ENCODE measurements around the gene MSANTD1.

Gene MSANTD1

GRCh38 chr4:3226944-3227343 lies 22.0 kb upstream of the MSANTD1 start:
- no peak for TF ChIP-seq CTCF (IDR thresholded peaks at IDR 0.05)
- Mint-ChIP-seq H3K27me3 (ENCODE audit: low read depth, poor library complexity) (peaks cover 3% of the 10 kb centered on the region), H3K9me3 (no peaks in the 10 kb centered on the region), H3K4me1 (no peaks in the 10 kb centered on the region), H3K36me3 (ENCODE audit: low read depth) (peaks cover 57% of the 10 kb centered on the region), H3K27ac (peak overlapping the region; percentile 87), H3K4me3 (no peak overlapping the region)
- DNase-seq, result no peak

GRCh38 chr4:3227878-3228675 lies 20.9 kb upstream of the MSANTD1 start:
- DNase-seq, result no peak
- Mint-ChIP-seq H3K4me3 (no peak overlapping the region), H3K27ac (peak overlapping the region; percentile 74), H3K9me3 (no peaks in the 10 kb centered on the region), H3K4me1 (no peaks in the 10 kb centered on the region), H3K27me3 (ENCODE audit: low read depth, poor library complexity) (peaks cover 3% of the 10 kb centered on the region), H3K36me3 (ENCODE audit: low read depth) (peaks cover 48% of the 10 kb centered on the region)
- no peak for TF ChIP-seq CTCF (IDR thresholded peaks at IDR 0.05)

GRCh38 chr4:3228881-3229280 lies 20.1 kb upstream of the MSANTD1 start:
- Mint-ChIP-seq H3K36me3 (ENCODE audit: low read depth) (peaks cover 47% of the 10 kb centered on the region), H3K4me3 (peak overlapping the region; percentile 3), H3K9me3 (no peaks in the 10 kb centered on the region), H3K27ac (no peak overlapping the region), H3K27me3 (ENCODE audit: low read depth, poor library complexity) (peaks cover 3% of the 10 kb centered on the region), H3K4me1 (peaks cover 3% of the 10 kb centered on the region)
- no peak for TF ChIP-seq CTCF (IDR thresholded peaks at IDR 0.05)
- DNase-seq, result no peak

- TF ChIP-seq CTCF (IDR thresholded peaks at IDR 0.05), result no peak
- no peak for DNase-seq
- Mint-ChIP-seq H3K9me3 (no peaks in the 10 kb centered on the region), H3K27ac (no peak overlapping the region), H3K4me3 (peak overlapping the region; percentile 3), H3K4me1 (peaks cover 3% of the 10 kb centered on the region), H3K36me3 (ENCODE audit: low read depth) (peaks cover 49% of the 10 kb centered on the region), H3K27me3 (ENCODE audit: low read depth, poor library complexity) (peaks cover 3% of the 10 kb centered on the region)
Observed at GRCh38 chr4:3229328-3229727, 19.6 kb upstream of the MSANTD1 start.

- Mint-ChIP-seq H3K27me3 (ENCODE audit: low read depth, poor library complexity) (no peaks in the 10 kb centered on the region), H3K9me3 (no peaks in the 10 kb centered on the region), H3K4me1 (peaks cover 3% of the 10 kb centered on the region), H3K36me3 (ENCODE audit: low read depth) (peaks cover 54% of the 10 kb centered on the region), H3K27ac (no peak overlapping the region), H3K4me3 (no peak overlapping the region)
- DNase-seq, result no peak
- TF ChIP-seq CTCF (IDR thresholded peaks at IDR 0.05), result no peak
Observed at GRCh38 chr4:3229964-3230363, 19.0 kb upstream of the MSANTD1 start.

- peak overlapping the region; percentile 16 for H3K27ac Mint-ChIP-seq
- peaks cover 49% of the 10 kb centered on the region for H3K36me3 Mint-ChIP-seq (ENCODE audit: low read depth)
- no peak for TF ChIP-seq CTCF (IDR thresholded peaks at IDR 0.05)
- H3K4me1 Mint-ChIP-seq, result peaks cover 3% of the 10 kb centered on the region
- H3K4me3 Mint-ChIP-seq, result no peak overlapping the region
- DNase-seq, result no peak
- no peaks in the 10 kb centered on the region for H3K27me3 Mint-ChIP-seq (ENCODE audit: low read depth, poor library complexity)
- no peaks in the 10 kb centered on the region for H3K9me3 Mint-ChIP-seq
Observed at GRCh38 chr4:3231471-3231870, 17.5 kb upstream of the MSANTD1 start.
